GM19023 (cell line): ENCODE measurements around the gene SFXN1.

Source experiments
- ATAC-seq: cut with Tn5 transposase; IDR thresholded peaks from one replicate; pipeline ENCODE4 v1.9.1; 2021; ENCODE audit warnings: mild to moderate bottlenecking, moderate library complexity; ENCODE audit not compliant: unreplicated experiment

Gene SFXN1

GRCh38 chr5:175538576-175538975, 60.2 kb downstream of the SFXN1 start:
- ATAC-seq = no peak

DNA sequence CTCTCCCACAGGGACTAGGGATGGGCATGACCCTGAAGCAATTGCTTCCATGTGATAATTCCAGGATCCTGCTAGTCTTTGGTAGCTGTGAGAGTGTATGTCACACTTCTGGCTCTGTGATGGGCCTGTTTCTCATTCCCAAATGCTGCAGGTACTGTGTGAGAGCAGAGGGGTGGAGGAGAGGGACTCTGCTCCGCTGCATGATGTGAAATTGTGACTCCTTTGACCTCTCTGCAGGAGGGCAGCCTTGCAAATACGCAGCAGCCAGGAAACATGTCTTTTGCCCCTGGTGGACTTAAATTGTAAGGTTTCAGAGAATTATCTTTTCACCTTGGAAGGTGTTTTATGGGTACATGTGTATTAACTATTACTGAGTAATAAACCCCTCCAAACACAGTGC, 61.6 kb downstream of the SFXN1 start:
- ATAC-seq = no peak

DNA sequence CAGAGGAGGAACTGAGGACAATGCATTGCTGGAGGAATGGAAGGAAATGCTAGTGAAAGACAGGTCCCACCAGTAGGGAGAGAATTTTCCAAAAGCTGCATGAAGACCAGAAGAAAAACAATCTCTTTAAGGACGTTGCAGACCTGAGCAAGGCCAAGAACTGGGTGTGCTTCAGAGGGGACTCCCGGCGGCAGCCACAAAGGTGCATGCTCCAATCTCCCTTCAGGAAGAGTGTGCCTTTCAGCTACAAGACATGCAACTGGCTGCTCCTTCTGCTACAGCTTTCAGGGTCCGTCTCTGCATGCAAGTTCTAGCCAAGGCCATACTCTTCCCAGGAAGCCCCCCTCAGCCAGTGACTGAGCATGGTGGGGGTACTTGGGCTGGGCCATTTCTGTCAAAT, 62.9 kb downstream of the SFXN1 start:
- no peak for ATAC-seq

GRCh38 chr5:175542232-175542965, 64.0 kb downstream of the SFXN1 start:
- ATAC-seq = no peak

- no peak for ATAC-seq
Observed at GRCh38 chr5:175542966-175543235, 64.5 kb downstream of the SFXN1 start.

- ATAC-seq = no peak
Observed at GRCh38 chr5:175544108-175544511, 65.8 kb downstream of the SFXN1 start.

DNA sequence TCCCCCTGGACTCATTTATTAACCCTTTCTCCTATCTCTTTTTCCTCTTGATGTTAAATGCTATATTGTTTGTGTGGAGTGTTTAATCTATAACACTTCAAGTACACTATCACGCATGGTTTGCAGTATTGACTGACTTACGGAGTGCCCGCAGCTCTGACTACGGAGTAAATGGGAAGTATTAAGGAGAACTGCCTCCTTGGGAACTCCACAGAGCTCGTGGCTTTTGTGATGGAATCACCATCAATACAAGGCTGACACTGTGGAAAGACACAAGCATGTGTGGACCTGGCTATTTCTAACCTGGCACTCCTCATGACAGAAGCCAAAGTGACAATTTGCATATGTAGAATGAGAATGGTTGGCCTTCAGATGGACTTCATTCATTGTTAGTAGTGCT, 66.2 kb downstream of the SFXN1 start:
- no peak for ATAC-seq

DNA sequence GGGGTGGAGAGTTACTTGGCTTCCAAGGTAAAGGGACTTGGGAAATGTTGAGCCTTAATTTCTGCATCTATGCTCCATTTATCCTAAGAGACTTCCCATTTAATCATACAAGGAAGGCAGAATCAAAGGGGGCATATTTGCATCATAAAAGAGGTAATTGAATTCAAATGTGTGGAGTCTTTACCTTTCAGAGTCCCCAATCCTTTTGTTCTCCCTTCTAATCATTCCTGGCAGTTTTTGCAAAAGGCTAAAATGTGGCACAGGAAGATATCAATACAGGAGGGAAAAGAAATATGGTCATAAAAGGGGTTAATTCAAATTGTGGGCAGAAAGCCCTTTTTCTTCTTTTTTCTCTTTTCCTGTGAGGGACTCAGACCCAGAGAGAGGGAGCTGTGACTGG, 69.5 kb downstream of the SFXN1 start:
- no peak for ATAC-seq

GRCh38 chr5:175548626-175549311, 70.4 kb downstream of the SFXN1 start:
- ATAC-seq = no peak

GRCh38 chr5:175550055-175550805, 71.9 kb downstream of the SFXN1 start:
- no peak for ATAC-seq

- ATAC-seq = no peak
Observed at GRCh38 chr5:175551266-175551665, 72.9 kb downstream of the SFXN1 start.

DNA sequence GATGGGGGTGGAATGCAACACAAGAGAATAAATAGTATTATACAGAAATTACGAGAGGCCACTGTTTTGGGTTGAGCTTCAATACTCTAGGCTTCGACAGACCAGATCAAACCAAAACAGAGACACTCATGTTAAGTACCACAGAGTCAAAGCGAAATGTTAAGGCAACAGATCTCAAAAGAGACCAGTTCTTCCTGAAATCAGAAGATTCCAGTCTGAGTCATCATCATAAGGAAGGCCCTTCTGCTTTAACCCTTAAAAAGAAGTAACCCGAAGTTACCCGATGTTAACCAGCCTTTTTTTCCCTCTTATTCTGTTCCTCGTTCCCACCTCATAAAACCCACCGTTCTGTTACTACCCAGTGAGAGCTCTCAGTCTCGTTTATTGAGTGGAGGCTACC, 75.9 kb downstream of the SFXN1 start:
- ATAC-seq = no peak

DNA sequence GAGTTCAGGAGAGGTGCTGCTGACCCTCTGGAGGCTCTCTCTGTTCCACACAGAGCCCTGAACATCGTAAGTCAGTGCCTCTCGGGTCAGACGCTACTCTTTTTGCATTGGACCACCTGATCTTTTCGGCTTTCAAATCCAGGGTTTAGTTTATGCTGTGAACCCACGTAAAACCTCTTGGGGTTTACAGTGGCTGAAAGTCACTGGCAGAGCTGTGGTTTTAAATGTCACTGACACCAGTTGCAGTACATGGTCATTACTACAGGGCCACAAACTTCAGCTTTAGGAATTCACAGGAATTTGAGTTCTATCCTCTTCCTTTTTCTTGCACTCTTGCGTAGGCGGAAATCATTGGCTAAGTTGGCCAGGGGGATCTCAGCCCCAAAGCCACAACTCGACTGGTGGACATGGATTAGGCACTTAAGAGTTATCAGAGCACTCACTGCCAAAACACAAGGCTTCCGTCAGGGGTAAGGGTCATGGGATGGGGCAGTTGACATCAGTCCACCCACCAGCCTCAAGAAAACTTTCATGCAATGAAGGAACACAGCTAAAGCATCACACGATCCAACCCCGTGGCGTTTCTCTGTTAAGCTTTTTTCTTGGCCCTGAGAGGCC, 76.9 kb downstream of the SFXN1 start:
- no peak for ATAC-seq

DNA sequence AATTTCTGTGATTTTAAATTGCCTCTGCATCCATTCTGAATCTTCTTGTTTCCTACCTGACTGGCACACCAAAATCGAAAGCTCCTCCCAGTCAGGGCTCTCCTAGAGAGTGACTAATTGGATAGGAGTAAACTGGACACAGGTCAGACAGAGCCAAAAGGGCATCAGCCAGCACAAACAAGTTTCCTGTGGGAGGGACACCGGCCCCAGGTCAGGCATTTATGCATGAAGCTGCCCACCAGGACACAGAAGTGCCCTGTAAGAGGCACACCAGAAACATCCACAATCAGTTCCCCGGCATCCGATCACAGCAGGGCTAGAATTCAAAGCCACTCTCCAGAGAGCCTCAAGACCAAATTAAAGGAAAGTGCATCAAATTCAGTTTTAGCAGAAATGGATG, 78.4 kb downstream of the SFXN1 start:
- no peak for ATAC-seq

GRCh38 chr5:175557778-175558177, 79.4 kb downstream of the SFXN1 start:
- no peak for ATAC-seq

GRCh38 chr5:175558801-175559480, 80.6 kb downstream of the SFXN1 start:
- ATAC-seq = no peak

GRCh38 chr5:175560011-175560410, 81.7 kb downstream of the SFXN1 start:
- ATAC-seq = no peak

GRCh38 chr5:175561085-175561484, 82.7 kb downstream of the SFXN1 start:
- ATAC-seq = no peak

GRCh38 chr5:175564716-175565115, 86.4 kb downstream of the SFXN1 start:
- ATAC-seq = no peak

DNA sequence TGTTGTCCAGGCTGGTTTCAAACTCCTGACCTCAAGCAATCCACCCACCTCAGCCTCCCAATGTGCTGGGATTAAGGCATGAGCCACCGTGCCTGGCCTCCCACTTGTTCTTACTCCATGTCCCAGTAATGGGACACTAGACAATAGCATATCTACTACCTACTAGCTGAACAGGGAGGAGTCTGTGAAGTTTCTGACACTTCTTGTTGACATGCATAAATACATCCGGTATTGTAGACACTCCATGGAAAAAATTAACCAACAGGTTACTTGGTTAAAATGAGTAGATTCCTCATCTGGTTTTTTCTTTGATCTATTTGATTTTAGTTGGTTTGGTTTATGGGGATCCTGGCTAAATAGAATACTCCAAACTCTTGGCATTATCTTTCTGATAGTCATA, 88.3 kb downstream of the SFXN1 start:
- no peak for ATAC-seq

- no peak for ATAC-seq
Observed at GRCh38 chr5:175567954-175568353, 89.6 kb downstream of the SFXN1 start.
